PC-9 (cell line): Measurements from ENCODE around the gene ULK3. TPM values are rescaled to one million over a fixed set of nuclear protein-coding genes. Genes with fewer than 3 reads are reported as not detected.
A peak's percentile ranks its signal among the peaks of the same experiment; 100 is the strongest.

Source experiments
- BruUV-seq: library from RNA; stranded (reverse); fragments of 400-500 nt; replicated peaks from 2 replicates; lab custom pipeline; 2021; lab: Mats Ljungman, UMichigan
- CTCF ChIA-PET: fragments of 300-600 bp; sonication (Branson Sonifier 250); formaldehyde crosslinking; loops from one replicate; lab custom pipeline; 2022; ENCODE audit warnings: antibody characterized with exemption; lab: Charles Lee
- POLR2A ChIA-PET: fragments of 300-600 bp; sonication (Branson Sonifier 250); formaldehyde crosslinking; loops from one replicate; lab custom pipeline; 2022; ENCODE audit warnings: antibody characterized with exemption; ENCODE audit not compliant: unreplicated experiment; lab: Charles Lee
- DNase-seq, 2 experiments: peaks; one replicate each; pipeline versions ENCODE4 v3.0.0 to v3.0.0-alpha.2; 2015 to 2022; ENCODE audit warnings: mixed read lengths in 1 of 2
- H2AFZ ChIP-seq: fragments of 200-600 bp; sonication (generic); 2 replicates; pipeline ENCODE4 v1.8.1; 2017; ENCODE audit warnings: antibody characterized with exemption
- H3F3A ChIP-seq: fragments of 200-600 bp; sonication (generic); 2 replicates; pipeline ENCODE4 v1.8.1; 2017; ENCODE audit warnings: antibody characterized with exemption, mild to moderate bottlenecking, low read depth; ENCODE audit not compliant: insufficient read depth
- H3K27ac ChIP-seq: fragments of 200-600 bp; sonication (generic); 2 replicates; pipeline ENCODE4 v1.6.1; 2016; ENCODE audit warnings: mixed run types
- H3K27me3 ChIP-seq: fragments of 200-600 bp; sonication (generic); 2 replicates; pipeline ENCODE4 v1.6.1; 2016; ENCODE audit warnings: low read depth, mixed run types; ENCODE audit not compliant: insufficient read depth
- H3K36me3 ChIP-seq: fragments of 200-600 bp; sonication (generic); 2 replicates; pipeline ENCODE4 v1.6.1; 2016; ENCODE audit warnings: low read depth, mixed run types
- H3K4me1 ChIP-seq: fragments of 200-600 bp; sonication (generic); replicated peaks from 2 replicates; pipeline ENCODE4 v1.6.1; 2016; ENCODE audit warnings: mixed run types; ENCODE audit not compliant: insufficient read depth
- H3K4me2 ChIP-seq: fragments of 200-600 bp; sonication (generic); 2 replicates; pipeline ENCODE4 v1.6.1; 2017; ENCODE audit warnings: mixed run types
- H3K4me3 ChIP-seq: fragments of 200-600 bp; sonication (generic); 2 replicates; pipeline ENCODE4 v1.6.1; 2016; ENCODE audit warnings: mixed run types
- H3K79me2 ChIP-seq: fragments of 200-600 bp; sonication (generic); 2 replicates; pipeline ENCODE4 v1.6.1; 2017; ENCODE audit warnings: low read depth, mixed run types
- H3K9me2 ChIP-seq: fragments of 200-600 bp; sonication (generic); 2 replicates; pipeline ENCODE4 v1.8.1; 2017; ENCODE audit warnings: mild to moderate bottlenecking; ENCODE audit not compliant: insufficient read depth
- H3K9me3 ChIP-seq: fragments of 200-600 bp; sonication (generic); 2 replicates; pipeline ENCODE4 v1.8.1; 2016; ENCODE audit warnings: low read depth; ENCODE audit not compliant: insufficient read depth
- H4K20me1 ChIP-seq: fragments of 200-600 bp; sonication (generic); 2 replicates; pipeline ENCODE4 v1.8.1; 2017; ENCODE audit not compliant: insufficient read depth
- CTCF ChIP-seq: fragments of 200-600 bp; sonication (generic); conservative IDR thresholded peaks from 2 replicates; pipeline ENCODE4 v1.6.1; 2017; ENCODE audit warnings: mixed run types, antibody characterized with exemption, mild to moderate bottlenecking, moderate library complexity
- EZH2 ChIP-seq: fragments of 200-600 bp; sonication (generic); IDR thresholded peaks from 2 replicates; pipeline ENCODE4 v1.8.0; 2017; ENCODE audit warnings: antibody characterized with exemption, low read depth
- intact Hi-C: fragments of 100-400 bp; cut with micrococcal nuclease; formaldehyde crosslinking; loops from one replicate; pipeline ENCODE4 v1.10.0; 2022; ENCODE audit not compliant: unreplicated experiment
- total RNA-seq: library from RNA; stranded (reverse); gene quantifications from 2 replicates; pipeline ENCODE4 v1.2.3, GENCODE V29; 2021

The ULK3 gene
- total RNA-seq, 1 experiment from 2014 or later: 30.2 TPM

- no peak overlapping the region for H3K27ac ChIP-seq
- no peaks in the 10 kb centered on the region for H4K20me1 ChIP-seq
- H3K9me2 ChIP-seq: no peaks in the 10 kb centered on the region
- no peak overlapping the region for H2AFZ ChIP-seq
- no peak for DNase-seq
- H3K4me2 ChIP-seq: no peak overlapping the region
- H3K4me1 ChIP-seq: no peaks in the 10 kb centered on the region; the same call in 1 of the 2 replicates
- no TSS peak for BruUV-seq
- intact Hi-C loops: no loop called here
- POLR2A ChIA-PET: no interaction called here
- CTCF ChIA-PET: no interaction called here
- H3K79me2 ChIP-seq: no peaks in the 10 kb centered on the region
- no peaks in the 10 kb centered on the region for H3K27me3 ChIP-seq
- no peak overlapping the region for H3K4me3 ChIP-seq
- H3F3A ChIP-seq: peaks cover 2% of the 10 kb centered on the region; the same call in 1 of the 2 replicates
- H3K9me3 ChIP-seq: no peaks in the 10 kb centered on the region
- TF ChIP-seq EZH2 (no peak), CTCF (no peak)
- H3K36me3 ChIP-seq: no peaks in the 10 kb centered on the region
Observed at GRCh38 chr15:74878273-74878672, 35.3 kb upstream of the ULK3 start.

- Histone ChIP-seq H2AFZ (peak overlapping the region; percentile 84), H3K27me3 (no peaks in the 10 kb centered on the region), H3K79me2 (peaks cover 40% of the 10 kb centered on the region), H3K9me2 (no peaks in the 10 kb centered on the region), H3K4me2 (peak overlapping the region; percentile 85), H3K4me1 (peaks cover 34% of the 10 kb centered on the region), H4K20me1 (peaks cover 19% of the 10 kb centered on the region), H3K27ac (no peak overlapping the region), H3K36me3 (no peaks in the 10 kb centered on the region), H3K9me3 (no peaks in the 10 kb centered on the region), H3F3A (peaks cover 19% of the 10 kb centered on the region; the same call in 1 of the 2 replicates), H3K4me3 (peak overlapping the region; percentile 98)
- no peak for TF ChIP-seq EZH2
- TF ChIP-seq CTCF: no peak
- CTCF ChIA-PET: interaction anchor here (0.6 kb wide), 1 partner anchor 41 kb away, joined by 10 read pairs; no protein-coding TSS in a partner anchor
- POLR2A ChIA-PET: no interaction called here
- no peak for DNase-seq
- BruUV-seq: no TSS peak
- intact Hi-C loops: no loop called here
Observed at GRCh38 chr15:74873756-74874424, 30.9 kb upstream of the ULK3 start.

GRCh38 chr15:74873036-74873755, 30.2 kb upstream of the ULK3 start, which contains the start of gene SCAMP2:
TSS of gene SCAMP2 (minus strand) at chr15:74873365. CDS start at chr15:74873255, 110 bp downstream.
- no peaks in the 10 kb centered on the region for H3K27me3 ChIP-seq
- H4K20me1 ChIP-seq: peaks cover 26% of the 10 kb centered on the region
- TSS peak; percentile 99 for BruUV-seq
- H3K9me3 ChIP-seq: no peaks in the 10 kb centered on the region
- intact Hi-C loops: no loop called here
- POLR2A ChIA-PET: no interaction called here
- H3K4me1 ChIP-seq: peaks cover 39% of the 10 kb centered on the region
- H3F3A ChIP-seq: peaks cover 22% of the 10 kb centered on the region; the same call in 1 of the 2 replicates
- peak within 1 kb of the TSS; percentile 98 for H3K4me3 ChIP-seq
- peak within 1 kb of the TSS; percentile 83 for H3K27ac ChIP-seq
- CTCF ChIA-PET: interaction anchor here (0.6 kb wide), 2 partner anchors 17 to 41 kb away, joined by 3 to 10 read pairs; no protein-coding TSS in a partner anchor
- peak within 1 kb of the TSS; percentile 85 for H3K4me2 ChIP-seq
- H3K9me2 ChIP-seq: no peaks in the 10 kb centered on the region
- peak; percentile 85 to 89 for DNase-seq
- no peaks in the 10 kb centered on the region for H3K36me3 ChIP-seq
- H3K79me2 ChIP-seq: peaks cover 47% of the 10 kb centered on the region
- TF ChIP-seq CTCF (no peak), EZH2 (no peak)
- peak within 1 kb of the TSS; percentile 87 for H2AFZ ChIP-seq
